GM18502 (cell line): ENCODE results near the gene CDH23.
"Not testable (repeated sequence)": the region's sequence is repeated elsewhere in the genome, so short reads cannot be mapped to it uniquely, and the experiment has no call there.

Experiments
- ATAC-seq: cut with Tn5 transposase; IDR thresholded peaks from one replicate; pipeline ENCODE4 v1.9.1; 2021; ENCODE audit warnings: mild to moderate bottlenecking; ENCODE audit not compliant: unreplicated experiment, poor library complexity

Gene CDH23

GRCh38 chr10:71396711-71397295 is at the start of gene CDH23:
Gene CDH23, plus strand, starts transcription at chr10:71396920. Its CDS starts 42,912 bp downstream, at chr10:71439832.
- ATAC-seq = no peak

GRCh38 chr10:71347587-71348395 is 48.9 kb upstream of the CDH23 start:
- ATAC-seq = no peak

- no peak for ATAC-seq
Observed at GRCh38 chr10:71348850-71349249, 47.9 kb upstream of the CDH23 start.

- no peak for ATAC-seq
Observed at GRCh38 chr10:71349406-71349805, 47.3 kb upstream of the CDH23 start.

- no peak for ATAC-seq
Observed at GRCh38 chr10:71351087-71351486, 45.6 kb upstream of the CDH23 start.

GRCh38 chr10:71351628-71352319 is 44.9 kb upstream of the CDH23 start:
- ATAC-seq = no peak

- ATAC-seq = no peak
Observed at GRCh38 chr10:71353639-71354038, 43.1 kb upstream of the CDH23 start.

- no peak for ATAC-seq
Observed at GRCh38 chr10:71354776-71355175, 41.9 kb upstream of the CDH23 start.

GRCh38 chr10:71355886-71356285 is 40.8 kb upstream of the CDH23 start:
- ATAC-seq = no peak

- no peak for ATAC-seq
Observed at GRCh38 chr10:71357792-71358265, 38.9 kb upstream of the CDH23 start.

GRCh38 chr10:71358277-71358676 is 38.4 kb upstream of the CDH23 start:
- ATAC-seq = no peak

GRCh38 chr10:71358906-71359305 is 37.8 kb upstream of the CDH23 start:
- ATAC-seq = not testable (repeated sequence)

GRCh38 chr10:71359364-71360046 is 37.2 kb upstream of the CDH23 start:
- no peak for ATAC-seq

GRCh38 chr10:71360735-71361134 is 36.0 kb upstream of the CDH23 start:
- ATAC-seq = no peak

- no peak for ATAC-seq
Observed at GRCh38 chr10:71361581-71361980, 35.1 kb upstream of the CDH23 start.

- ATAC-seq = no peak
Observed at GRCh38 chr10:71362141-71362540, 34.6 kb upstream of the CDH23 start.

GRCh38 chr10:71363936-71364335 is 32.8 kb upstream of the CDH23 start:
- ATAC-seq = no peak

- ATAC-seq = no peak
Observed at GRCh38 chr10:71365366-71365765, 31.4 kb upstream of the CDH23 start.

- ATAC-seq = no peak
Observed at GRCh38 chr10:71366690-71367089, 30.0 kb upstream of the CDH23 start.

GRCh38 chr10:71367271-71367670 is 29.4 kb upstream of the CDH23 start:
- no peak for ATAC-seq

GRCh38 chr10:71368176-71368575 is 28.5 kb upstream of the CDH23 start:
- ATAC-seq = no peak
